ENCODE results near the gene HACD2.

HACD2 gene

DNA sequence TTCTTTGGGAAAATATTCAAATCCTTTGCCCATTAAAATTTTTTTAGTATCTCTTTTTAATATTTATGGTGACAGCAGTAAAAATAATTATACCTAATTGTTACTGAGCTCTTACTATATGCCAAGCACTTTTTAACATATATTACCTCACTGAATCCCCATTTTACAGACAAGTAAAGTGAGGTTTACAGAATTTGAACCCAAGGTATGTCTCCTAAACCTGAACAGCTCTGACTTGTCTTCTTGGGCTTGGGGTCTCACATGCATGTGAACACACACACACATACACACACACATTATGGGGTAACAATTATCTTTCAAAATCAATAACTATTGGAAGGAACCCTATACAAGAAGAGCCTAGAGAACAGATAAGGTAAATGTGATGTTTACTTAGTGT is 73.8 kb downstream of the HACD2 start (continued):
- TF ChIP-seq ZNF549 (tag by site-specific recombination; IDR thresholded peaks at IDR 0.05) (no peak), ZSCAN16 (tag by site-specific recombination; IDR thresholded peaks at IDR 0.05) (no peak), KLF9 (tag by site-specific recombination; IDR thresholded peaks at IDR 0.05; ENCODE audit: low read depth) (no peak)

DNA sequence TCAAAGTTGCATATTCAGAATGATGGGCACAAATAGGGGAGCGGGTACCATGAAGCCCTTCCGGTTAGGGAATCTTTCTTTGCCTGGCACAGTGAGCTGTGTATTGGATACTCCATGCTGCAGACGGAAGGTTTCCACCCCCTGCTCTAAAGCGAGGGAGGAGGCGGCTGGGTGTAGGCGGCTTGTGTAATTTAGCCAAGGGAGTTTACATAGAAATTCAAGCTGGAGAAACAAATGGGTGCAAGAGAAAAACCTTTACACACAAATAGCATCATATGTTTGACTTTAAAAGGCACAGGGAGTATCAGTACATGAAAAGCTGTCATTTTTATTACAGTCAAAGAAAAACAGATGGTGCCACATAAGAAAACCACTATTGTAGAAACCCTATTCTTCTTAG is 76.7 kb downstream of the HACD2 start:
- Histone ChIP-seq H3K4me3 (ENCODE audit: low read depth, low read length) (no peak overlapping the region), H3K4me1 (ENCODE audit: control insufficient read depth, insufficient read depth, low read length) (no peaks in the 10 kb centered on the region), H3K27ac (ENCODE audit: extremely low read depth, low read depth, low read length) (no peak overlapping the region), H3K9me3 (ENCODE audit: control insufficient read depth, insufficient read depth, low read depth, low read length) (no peaks in the 10 kb centered on the region), H3K36me3 (ENCODE audit: control insufficient read depth in 2 of 2, insufficient read depth in 1 of 2, low read length in 2 of 2) (peaks cover 0 to 8% of the 10 kb centered on the region in 2 experiments; a peak in 2 of 3 replicates)
- TF ChIP-seq, protein P1, sequence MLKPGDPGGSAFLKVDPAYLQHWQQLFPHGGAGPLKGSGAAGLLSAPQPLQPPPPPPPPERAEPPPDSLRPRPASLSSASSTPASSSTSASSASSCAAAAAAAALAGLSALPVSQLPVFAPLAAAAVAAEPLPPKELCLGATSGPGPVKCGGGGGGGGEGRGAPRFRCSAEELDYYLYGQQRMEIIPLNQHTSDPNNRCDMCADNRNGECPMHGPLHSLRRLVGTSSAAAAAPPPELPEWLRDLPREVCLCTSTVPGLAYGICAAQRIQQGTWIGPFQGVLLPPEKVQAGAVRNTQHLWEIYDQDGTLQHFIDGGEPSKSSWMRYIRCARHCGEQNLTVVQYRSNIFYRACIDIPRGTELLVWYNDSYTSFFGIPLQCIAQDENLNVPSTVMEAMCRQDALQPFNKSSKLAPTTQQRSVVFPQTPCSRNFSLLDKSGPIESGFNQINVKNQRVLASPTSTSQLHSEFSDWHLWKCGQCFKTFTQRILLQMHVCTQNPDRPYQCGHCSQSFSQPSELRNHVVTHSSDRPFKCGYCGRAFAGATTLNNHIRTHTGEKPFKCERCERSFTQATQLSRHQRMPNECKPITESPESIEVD (tag by site-specific recombination; IDR thresholded peaks at IDR 0.05), result peak; percentile 43; the same call in 1 of the 2 replicates
- peak; percentile 80 for TF ChIP-seq WT1 (tag by site-specific recombination; IDR thresholded peaks at IDR 0.05)
- TF ChIP-seq ZFHX2 (tag by site-specific recombination; conservative IDR thresholded peaks at IDR 0.05), result peak; percentile 69
- TF ChIP-seq ZNF24 (tag by site-specific recombination; IDR thresholded peaks at IDR 0.05), result no peak
- no peak for TF ChIP-seq ZNF624 (tag by site-specific recombination; IDR thresholded peaks at IDR 0.05)
- TF ChIP-seq EGR2 (tag by site-specific recombination; IDR thresholded peaks at IDR 0.05; ENCODE audit: low read depth), result peak; percentile 64
- TF ChIP-seq, protein P2, sequence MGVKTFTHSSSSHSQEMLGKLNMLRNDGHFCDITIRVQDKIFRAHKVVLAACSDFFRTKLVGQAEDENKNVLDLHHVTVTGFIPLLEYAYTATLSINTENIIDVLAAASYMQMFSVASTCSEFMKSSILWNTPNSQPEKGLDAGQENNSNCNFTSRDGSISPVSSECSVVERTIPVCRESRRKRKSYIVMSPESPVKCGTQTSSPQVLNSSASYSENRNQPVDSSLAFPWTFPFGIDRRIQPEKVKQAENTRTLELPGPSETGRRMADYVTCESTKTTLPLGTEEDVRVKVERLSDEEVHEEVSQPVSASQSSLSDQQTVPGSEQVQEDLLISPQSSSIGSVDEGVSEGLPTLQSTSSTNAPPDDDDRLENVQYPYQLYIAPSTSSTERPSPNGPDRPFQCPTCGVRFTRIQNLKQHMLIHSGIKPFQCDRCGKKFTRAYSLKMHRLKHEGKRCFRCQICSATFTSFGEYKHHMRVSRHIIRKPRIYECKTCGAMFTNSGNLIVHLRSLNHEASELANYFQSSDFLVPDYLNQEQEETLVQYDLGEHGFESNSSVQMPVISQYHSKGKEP (tag by site-specific recombination; IDR thresholded peaks at IDR 0.05), result no peak
- TF ChIP-seq ZBTB7A (tag by site-specific recombination; IDR thresholded peaks at IDR 0.05; ENCODE audit: low read depth), result no peak
- POLR2A ChIA-PET, result no interaction called here
- CTCF ChIA-PET, result interaction anchor here (0.6 kb wide), 1 partner anchor 380 kb away, joined by 4 read pairs; no protein-coding TSS in a partner anchor

DNA sequence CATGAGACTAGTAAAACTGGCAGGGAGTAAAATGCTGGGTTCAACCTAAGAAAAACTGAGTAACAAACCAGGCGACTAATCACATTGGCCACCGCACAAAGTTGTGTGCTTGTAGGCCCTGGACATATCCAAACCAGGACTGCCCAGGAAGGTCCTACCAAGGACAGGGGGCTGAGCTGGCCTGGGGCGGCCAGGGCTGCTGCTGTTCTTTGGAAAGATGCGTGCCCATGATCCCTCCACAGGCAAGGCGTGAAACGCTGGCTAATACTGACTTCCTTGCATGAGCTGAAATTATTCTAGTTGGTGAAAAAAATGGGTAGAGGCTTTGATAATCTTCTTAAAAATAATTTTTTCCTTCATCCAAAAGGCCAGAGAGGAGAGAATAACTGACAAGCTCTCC is 79.0 kb downstream of the HACD2 start:
- no peak overlapping the region for H3K27ac ChIP-seq (ENCODE audit: extremely low read depth, low read depth, low read length)
- no peak overlapping the region for H3K4me3 ChIP-seq (ENCODE audit: low read depth, low read length)
- no peaks in the 10 kb centered on the region for H3K4me1 ChIP-seq (ENCODE audit: control insufficient read depth, insufficient read depth, low read length)
- POLR2A ChIA-PET, result no interaction called here
- CTCF ChIA-PET, result interaction anchor here (1.0 kb wide), 1 partner anchor 46 kb away, joined by 3 read pairs; no protein-coding TSS in a partner anchor
- TF ChIP-seq ZNF621 (tag by site-specific recombination; IDR thresholded peaks at IDR 0.05) (no peak), ZFP37 (tag by site-specific recombination; IDR thresholded peaks at IDR 0.05) (no peak), ZBTB48 (tag by site-specific recombination; IDR thresholded peaks at IDR 0.05) (no peak), ZNF560 (tag by site-specific recombination; IDR thresholded peaks at IDR 0.05; ENCODE audit: borderline replicate concordance) (no peak), MYNN (tag by site-specific recombination; IDR thresholded peaks at IDR 0.05; ENCODE audit: borderline replicate concordance) (no peak), ZNF175 (tag by site-specific recombination; IDR thresholded peaks at IDR 0.05) (no peak)
- TF ChIP-seq, protein P3, sequence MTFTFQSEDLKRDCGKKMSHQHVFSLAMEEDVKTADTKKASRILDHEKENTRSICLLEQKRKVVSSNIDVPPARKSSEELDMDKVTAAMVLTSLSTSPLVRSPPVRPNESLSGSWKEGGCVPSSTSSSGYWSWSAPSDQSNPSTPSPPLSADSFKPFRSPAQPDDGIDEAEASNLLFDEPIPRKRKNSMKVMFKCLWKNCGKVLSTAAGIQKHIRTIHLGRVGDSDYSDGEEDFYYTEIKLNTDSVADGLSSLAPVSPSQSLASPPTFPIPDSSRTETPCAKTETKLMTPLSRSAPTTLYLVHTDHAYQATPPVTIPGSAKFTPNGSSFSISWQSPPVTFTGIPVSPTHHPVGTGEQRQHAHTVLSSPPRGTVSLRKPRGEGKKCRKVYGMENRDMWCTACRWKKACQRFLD (tag by site-specific recombination; IDR thresholded peaks at IDR 0.05), result no peak
- H3K36me3 ChIP-seq (ENCODE audit: control insufficient read depth in 2 of 2, insufficient read depth in 1 of 2, low read length in 2 of 2), result peaks cover 0 to 2% of the 10 kb centered on the region in 2 experiments; a peak in 2 of 3 replicates
- H3K9me3 ChIP-seq (ENCODE audit: control insufficient read depth, insufficient read depth, low read depth, low read length), result no peaks in the 10 kb centered on the region

Data from HEK293 (cell line).